ENCODE results near the gene PLEKHG5.

PLEKHG5 gene

DNA sequence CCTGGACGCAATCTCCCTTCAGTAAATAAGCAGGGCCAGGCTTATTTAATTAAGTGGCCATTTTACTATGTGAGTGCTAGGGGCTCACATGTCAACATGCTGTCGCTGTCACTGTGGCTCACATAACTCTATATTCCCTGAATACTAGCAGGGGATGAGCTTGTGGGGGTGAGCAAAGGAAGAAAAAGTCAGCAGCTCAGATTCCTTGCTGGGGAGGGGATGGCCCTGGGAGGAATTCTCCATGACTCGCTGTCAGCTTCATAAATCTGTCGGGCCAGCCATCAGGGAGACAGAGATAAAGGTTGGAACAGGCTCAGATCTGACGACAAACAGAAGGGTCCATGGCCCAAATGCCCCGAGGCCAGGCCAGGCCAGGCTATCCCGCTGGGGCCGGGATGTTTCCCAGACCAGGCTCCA, 26.0 kb upstream of the PLEKHG5 start:
- TF ChIP-seq, protein P1, sequence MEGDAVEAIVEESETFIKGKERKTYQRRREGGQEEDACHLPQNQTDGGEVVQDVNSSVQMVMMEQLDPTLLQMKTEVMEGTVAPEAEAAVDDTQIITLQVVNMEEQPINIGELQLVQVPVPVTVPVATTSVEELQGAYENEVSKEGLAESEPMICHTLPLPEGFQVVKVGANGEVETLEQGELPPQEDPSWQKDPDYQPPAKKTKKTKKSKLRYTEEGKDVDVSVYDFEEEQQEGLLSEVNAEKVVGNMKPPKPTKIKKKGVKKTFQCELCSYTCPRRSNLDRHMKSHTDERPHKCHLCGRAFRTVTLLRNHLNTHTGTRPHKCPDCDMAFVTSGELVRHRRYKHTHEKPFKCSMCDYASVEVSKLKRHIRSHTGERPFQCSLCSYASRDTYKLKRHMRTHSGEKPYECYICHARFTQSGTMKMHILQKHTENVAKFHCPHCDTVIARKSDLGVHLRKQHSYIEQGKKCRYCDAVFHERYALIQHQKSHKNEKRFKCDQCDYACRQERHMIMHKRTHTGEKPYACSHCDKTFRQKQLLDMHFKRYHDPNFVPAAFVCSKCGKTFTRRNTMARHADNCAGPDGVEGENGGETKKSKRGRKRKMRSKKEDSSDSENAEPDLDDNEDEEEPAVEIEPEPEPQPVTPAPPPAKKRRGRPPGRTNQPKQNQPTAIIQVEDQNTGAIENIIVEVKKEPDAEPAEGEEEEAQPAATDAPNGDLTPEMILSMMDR (conservative IDR thresholded peaks at IDR 0.05) = no peak
- TF ChIP-seq ZFX (IDR thresholded peaks at IDR 0.05) = no peak
- no peak overlapping the region for H3K27ac ChIP-seq

DNA sequence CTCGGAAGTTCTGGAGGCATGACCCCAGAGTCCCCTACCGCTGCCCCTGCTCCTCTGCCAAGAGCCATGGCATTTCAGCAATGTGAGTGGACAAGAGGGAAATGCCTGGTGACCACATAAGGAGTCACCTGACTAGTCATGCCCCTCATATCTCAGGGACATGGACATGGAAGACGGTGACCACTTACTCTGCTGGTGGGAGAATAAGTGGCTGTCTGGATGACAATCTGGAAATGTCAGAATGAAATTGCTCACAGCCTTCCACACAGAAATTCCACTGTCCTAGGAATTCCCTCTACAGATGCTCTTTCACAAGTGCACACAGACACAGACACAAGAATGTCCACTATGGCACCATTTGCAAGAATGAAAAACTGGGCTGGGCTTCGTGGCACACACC, 24.3 kb upstream of the PLEKHG5 start:
- H3K27ac ChIP-seq = no peak overlapping the region
- TF ChIP-seq, protein P1 (conservative IDR thresholded peaks at IDR 0.05) = no peak
- no peak for TF ChIP-seq ZFX (IDR thresholded peaks at IDR 0.05)

DNA sequence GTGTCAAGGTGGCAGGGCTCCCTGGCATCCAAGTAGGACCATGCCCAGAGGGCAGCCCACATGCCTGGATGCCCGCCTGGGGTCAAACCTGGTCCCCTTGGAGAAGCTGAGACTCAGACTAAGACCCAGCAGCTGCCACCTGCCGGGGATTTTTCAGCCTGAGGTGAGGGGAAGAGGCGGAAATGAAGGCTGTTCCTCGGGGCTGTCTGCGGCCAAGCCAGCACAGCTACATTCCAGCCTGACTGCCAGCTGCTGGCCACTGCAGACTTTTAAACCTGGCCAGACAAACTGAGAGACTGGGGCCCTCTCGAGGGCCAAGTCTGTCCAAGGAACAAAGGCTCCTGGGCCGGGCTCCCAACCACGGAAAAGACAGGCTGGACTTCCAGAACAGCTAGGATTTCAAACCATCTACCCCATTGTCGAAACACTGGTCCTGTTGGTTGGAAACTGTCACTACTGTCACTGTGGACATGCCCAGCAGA, 21.9 kb upstream of the PLEKHG5 start:
- no peak for TF ChIP-seq ZFX (IDR thresholded peaks at IDR 0.05)
- TF ChIP-seq, protein P1 (conservative IDR thresholded peaks at IDR 0.05) = no peak
- H3K27ac ChIP-seq = no peak overlapping the region

DNA sequence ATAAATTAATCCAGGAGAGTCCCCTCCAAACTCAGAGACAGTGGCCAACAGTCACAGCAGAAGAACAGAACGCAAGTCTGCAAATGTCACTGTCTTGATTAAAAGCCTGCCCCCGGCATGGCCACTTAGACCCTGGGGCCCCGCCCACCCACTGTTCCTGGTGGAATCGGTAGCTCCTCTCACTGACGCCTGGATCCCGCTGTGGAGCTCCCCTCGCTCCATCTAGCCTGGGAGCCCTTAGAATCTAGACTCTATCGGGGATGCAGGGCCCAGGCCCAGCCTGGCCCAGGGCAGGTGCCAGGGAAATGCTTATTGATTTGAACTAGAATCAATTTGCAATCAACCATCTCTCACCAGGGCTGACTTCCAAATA, 21.4 kb upstream of the PLEKHG5 start:
- H3K27ac ChIP-seq = no peak overlapping the region
- no peak for TF ChIP-seq ZFX (IDR thresholded peaks at IDR 0.05)
- TF ChIP-seq, protein P1 (conservative IDR thresholded peaks at IDR 0.05) = no peak

DNA sequence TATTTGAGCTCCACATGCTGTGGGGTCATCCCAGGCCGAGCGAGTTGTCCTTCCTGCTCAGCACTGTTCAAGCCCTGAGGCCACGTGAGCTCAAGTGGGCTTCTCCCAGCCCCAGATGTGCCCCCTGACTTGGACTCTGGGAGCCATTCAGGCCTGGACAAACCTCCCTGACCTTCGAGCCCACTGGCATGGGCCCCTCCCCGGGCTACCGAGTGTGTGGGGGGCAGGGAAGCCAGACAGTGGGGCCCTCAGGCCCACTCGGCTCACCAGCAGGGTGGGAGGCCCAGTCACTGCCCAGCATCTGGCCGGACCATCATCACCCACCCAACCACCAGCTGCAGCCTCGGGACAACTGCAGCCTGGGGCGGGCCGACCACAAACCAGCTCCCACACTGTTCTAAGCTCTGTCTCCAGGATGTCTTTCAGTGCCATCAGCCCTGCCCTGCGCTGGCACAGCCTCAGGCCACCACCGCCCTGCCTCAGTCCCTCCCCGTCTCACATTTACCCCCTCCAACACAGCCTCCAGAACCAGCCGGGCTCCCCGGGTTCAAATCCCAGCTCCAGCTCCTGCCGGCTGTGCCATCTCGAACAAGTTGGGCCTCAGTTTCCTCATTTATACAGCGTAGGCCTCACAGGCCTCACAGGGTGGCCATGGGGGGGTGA, 20.9 kb upstream of the PLEKHG5 start:
- no peak for TF ChIP-seq ZFX (IDR thresholded peaks at IDR 0.05)
- TF ChIP-seq, protein P1 (conservative IDR thresholded peaks at IDR 0.05) = no peak

DNA sequence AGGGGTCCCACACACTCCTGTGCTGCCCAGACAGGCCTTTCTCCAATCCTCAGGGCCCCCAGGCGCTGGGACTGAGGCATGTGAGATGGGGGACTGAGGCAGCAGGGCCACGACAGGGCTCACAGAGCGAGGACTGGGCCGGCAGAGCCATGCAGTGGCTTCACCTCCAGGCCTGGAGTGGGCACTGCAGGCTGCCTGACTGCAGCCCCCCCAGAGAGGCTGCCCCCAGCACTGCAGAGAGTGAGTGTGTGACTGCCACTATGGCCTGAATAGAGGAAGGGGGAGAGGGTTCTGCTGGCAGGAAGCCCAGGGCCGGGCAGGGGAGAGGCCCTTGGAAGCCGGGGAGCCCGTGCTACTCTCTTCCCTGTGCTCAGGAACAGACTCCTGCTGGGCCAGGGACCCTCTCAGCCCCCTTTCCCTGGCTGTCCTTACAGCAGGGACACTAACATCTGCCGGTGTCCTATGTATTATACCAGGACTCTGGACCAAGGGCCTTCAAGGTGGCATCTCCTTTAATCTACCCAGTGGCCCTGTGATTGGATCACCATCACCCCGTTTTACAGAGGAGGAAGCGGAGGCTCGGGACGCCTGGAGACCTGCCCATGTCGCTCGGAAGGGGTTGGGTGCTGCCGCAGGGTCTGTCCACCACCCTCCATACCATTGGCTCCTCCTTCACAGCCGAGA, 20.2 kb upstream of the PLEKHG5 start:
- H3K27ac ChIP-seq = no peak overlapping the region
- TF ChIP-seq, protein P1 (conservative IDR thresholded peaks at IDR 0.05) = no peak
- no peak for TF ChIP-seq ZFX (IDR thresholded peaks at IDR 0.05)

More for the DNA sequence above, 20.9 kb upstream of the PLEKHG5 start:
- no peak overlapping the region for H3K27ac ChIP-seq

DNA sequence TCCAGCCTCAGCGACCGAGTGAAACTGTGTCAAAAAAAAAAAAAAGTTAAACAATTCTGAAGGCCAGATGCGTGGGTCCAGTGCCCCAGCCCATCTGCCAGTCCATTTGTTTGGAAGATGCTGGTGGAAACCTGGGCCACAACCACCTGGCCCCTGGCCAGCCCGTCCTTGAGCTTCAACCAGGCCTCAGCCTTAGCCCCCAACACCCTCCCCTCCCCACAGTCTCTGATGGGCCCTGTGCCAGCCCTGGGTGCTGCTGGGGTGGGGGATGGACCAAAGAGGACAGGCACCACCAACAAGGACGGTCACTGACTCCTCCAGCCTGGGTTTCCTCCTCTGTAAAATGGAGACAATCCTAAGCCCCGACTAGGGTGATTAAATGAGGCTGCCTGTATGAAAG, 19.6 kb upstream of the PLEKHG5 start:
- TF ChIP-seq, protein P1 (conservative IDR thresholded peaks at IDR 0.05) = no peak
- no peak for TF ChIP-seq ZFX (IDR thresholded peaks at IDR 0.05)
- no peak overlapping the region for H3K27ac ChIP-seq
